SK-N-SH treated with all-trans-retinoic acid at 6 μM for 48 hours (cell line): ENCODE data around the gene GAL3ST1.

Experiments used
- ARNTL ChIP-seq: fragments of 450-650 bp; formaldehyde crosslinking; IDR thresholded peaks from 2 replicates; pipeline ENCODE4 v1.5.0; 2020; ENCODE audit warnings: low read depth, mild to moderate bottlenecking, moderate library complexity, borderline replicate concordance
- CSDC2 ChIP-seq: fragments of 250-450 bp; sonication (Bioruptor Pico); IDR thresholded peaks from 2 replicates; pipeline ENCODE4 v1.5.0; 2020; ENCODE audit warnings: mild to moderate bottlenecking, moderate library complexity
- PATZ1 ChIP-seq: fragments of 250-450 bp; sonication (Bioruptor Pico); IDR thresholded peaks from 2 replicates; pipeline ENCODE4 v1.8.0; 2020; ENCODE audit warnings: mild to moderate bottlenecking, moderate library complexity, borderline replicate concordance
- POU6F1 ChIP-seq: fragments of 250-450 bp; sonication (Bioruptor Pico); IDR thresholded peaks from 2 replicates; pipeline ENCODE4 v1.8.0; 2021; ENCODE audit warnings: low read depth, mild to moderate bottlenecking, moderate library complexity, borderline replicate concordance
- TCF4 ChIP-seq: fragments of 250-450 bp; sonication (Bioruptor Pico); IDR thresholded peaks from 2 replicates; pipeline ENCODE4 v1.8.0; 2021; ENCODE audit warnings: mild to moderate bottlenecking, moderate library complexity, borderline replicate concordance
- TOX ChIP-seq: fragments of 250-450 bp; sonication (Bioruptor Pico); IDR thresholded peaks from 2 replicates; pipeline ENCODE4 v1.8.0; 2021; ENCODE audit warnings: mild to moderate bottlenecking, moderate library complexity, borderline replicate concordance
- TSHZ2 ChIP-seq: fragments of 250-450 bp; sonication (Bioruptor Pico); IDR thresholded peaks from 2 replicates; pipeline ENCODE4 v1.5.0; 2020; ENCODE audit warnings: mild to moderate bottlenecking, moderate library complexity

- TF ChIP-seq ARNTL: no peak
- no peak for TF ChIP-seq CSDC2 (CRISPR knock-in tag)
- no peak for TF ChIP-seq TCF4 (CRISPR knock-in tag)
- no peak for TF ChIP-seq POU6F1
- no peak for TF ChIP-seq TSHZ2
- TF ChIP-seq TOX (CRISPR knock-in tag): no peak
- no peak for TF ChIP-seq PATZ1
Observed at GRCh38 chr22:30552719-30553118, 21.7 kb downstream of the GAL3ST1 start.
